H1 (cell line): ENCODE results near the gene UBTD1. TPM values are rescaled to one million over a fixed set of nuclear protein-coding genes. Genes with fewer than 3 reads are reported as not detected.

ENCODE experiments used
- polyA plus RNA-seq, 7 experiments: library from polyadenylated mRNA; depleted of rRNA in 3 of 7; stranded (reverse) in 5 of 7; unstranded in 2 of 7; fragments of >200 nt in 5 of 7; fragments of 200-250 nt in 2 of 7; gene quantifications; 1 replicate in 5 of 7; 2 replicates in 1 of 7; 4 replicates in 1 of 7; pipeline versions ENCODE4 v1.2.1 to v1.2.3, GENCODE V29; 2011 to 2013; ENCODE audit warnings: missing spikeins in 2 of 7, mixed read lengths in 2 of 7
- total RNA-seq: library from RNA; stranded (reverse); fragmentation: NEBNext Ultra II Directional; extraction: Animal tissue kit (Norgen Biotek cat#: 25700); gene quantifications from 2 replicates; pipeline ENCODE4 v1.2.1, GENCODE V29; 2021
- TF ChIP-seq, protein P1 (sequence below): fragments of 300-600 bp; sonication (generic); IDR thresholded peaks from 2 replicates; pipeline ENCODE4 v1.7.1; 2012; ENCODE audit warnings: low read length, moderate library complexity, mild to moderate bottlenecking, inconsistent platforms; ENCODE audit not compliant: insufficient replicate concordance

The UBTD1 gene
- total and polyA plus RNA-seq, 2 of the 8 experiments (the other 6 are each of a cell fraction or from before 2014, with no cell fraction given), result 22.3 to 36.2 TPM

DNA sequence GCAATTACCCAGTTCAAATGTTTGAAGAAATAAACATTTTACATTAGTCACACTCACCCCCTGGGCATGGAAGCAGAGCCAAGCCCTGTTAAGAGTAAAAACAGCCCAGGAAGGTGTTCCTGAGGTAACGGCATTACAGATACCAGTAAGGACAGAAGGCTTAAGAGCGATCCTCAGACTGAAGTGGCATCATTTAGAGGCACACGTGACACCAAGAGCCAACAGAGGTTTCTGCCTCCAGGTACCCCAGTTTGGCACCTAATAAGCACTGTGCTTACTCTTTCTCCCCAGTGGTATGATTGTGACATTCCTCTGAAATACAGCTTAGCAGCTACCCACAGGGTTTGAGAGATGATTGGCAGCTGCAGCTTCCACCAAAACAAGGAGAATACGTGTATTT is 17.7 kb upstream of the UBTD1 start (continued):
- TF ChIP-seq, protein P1, sequence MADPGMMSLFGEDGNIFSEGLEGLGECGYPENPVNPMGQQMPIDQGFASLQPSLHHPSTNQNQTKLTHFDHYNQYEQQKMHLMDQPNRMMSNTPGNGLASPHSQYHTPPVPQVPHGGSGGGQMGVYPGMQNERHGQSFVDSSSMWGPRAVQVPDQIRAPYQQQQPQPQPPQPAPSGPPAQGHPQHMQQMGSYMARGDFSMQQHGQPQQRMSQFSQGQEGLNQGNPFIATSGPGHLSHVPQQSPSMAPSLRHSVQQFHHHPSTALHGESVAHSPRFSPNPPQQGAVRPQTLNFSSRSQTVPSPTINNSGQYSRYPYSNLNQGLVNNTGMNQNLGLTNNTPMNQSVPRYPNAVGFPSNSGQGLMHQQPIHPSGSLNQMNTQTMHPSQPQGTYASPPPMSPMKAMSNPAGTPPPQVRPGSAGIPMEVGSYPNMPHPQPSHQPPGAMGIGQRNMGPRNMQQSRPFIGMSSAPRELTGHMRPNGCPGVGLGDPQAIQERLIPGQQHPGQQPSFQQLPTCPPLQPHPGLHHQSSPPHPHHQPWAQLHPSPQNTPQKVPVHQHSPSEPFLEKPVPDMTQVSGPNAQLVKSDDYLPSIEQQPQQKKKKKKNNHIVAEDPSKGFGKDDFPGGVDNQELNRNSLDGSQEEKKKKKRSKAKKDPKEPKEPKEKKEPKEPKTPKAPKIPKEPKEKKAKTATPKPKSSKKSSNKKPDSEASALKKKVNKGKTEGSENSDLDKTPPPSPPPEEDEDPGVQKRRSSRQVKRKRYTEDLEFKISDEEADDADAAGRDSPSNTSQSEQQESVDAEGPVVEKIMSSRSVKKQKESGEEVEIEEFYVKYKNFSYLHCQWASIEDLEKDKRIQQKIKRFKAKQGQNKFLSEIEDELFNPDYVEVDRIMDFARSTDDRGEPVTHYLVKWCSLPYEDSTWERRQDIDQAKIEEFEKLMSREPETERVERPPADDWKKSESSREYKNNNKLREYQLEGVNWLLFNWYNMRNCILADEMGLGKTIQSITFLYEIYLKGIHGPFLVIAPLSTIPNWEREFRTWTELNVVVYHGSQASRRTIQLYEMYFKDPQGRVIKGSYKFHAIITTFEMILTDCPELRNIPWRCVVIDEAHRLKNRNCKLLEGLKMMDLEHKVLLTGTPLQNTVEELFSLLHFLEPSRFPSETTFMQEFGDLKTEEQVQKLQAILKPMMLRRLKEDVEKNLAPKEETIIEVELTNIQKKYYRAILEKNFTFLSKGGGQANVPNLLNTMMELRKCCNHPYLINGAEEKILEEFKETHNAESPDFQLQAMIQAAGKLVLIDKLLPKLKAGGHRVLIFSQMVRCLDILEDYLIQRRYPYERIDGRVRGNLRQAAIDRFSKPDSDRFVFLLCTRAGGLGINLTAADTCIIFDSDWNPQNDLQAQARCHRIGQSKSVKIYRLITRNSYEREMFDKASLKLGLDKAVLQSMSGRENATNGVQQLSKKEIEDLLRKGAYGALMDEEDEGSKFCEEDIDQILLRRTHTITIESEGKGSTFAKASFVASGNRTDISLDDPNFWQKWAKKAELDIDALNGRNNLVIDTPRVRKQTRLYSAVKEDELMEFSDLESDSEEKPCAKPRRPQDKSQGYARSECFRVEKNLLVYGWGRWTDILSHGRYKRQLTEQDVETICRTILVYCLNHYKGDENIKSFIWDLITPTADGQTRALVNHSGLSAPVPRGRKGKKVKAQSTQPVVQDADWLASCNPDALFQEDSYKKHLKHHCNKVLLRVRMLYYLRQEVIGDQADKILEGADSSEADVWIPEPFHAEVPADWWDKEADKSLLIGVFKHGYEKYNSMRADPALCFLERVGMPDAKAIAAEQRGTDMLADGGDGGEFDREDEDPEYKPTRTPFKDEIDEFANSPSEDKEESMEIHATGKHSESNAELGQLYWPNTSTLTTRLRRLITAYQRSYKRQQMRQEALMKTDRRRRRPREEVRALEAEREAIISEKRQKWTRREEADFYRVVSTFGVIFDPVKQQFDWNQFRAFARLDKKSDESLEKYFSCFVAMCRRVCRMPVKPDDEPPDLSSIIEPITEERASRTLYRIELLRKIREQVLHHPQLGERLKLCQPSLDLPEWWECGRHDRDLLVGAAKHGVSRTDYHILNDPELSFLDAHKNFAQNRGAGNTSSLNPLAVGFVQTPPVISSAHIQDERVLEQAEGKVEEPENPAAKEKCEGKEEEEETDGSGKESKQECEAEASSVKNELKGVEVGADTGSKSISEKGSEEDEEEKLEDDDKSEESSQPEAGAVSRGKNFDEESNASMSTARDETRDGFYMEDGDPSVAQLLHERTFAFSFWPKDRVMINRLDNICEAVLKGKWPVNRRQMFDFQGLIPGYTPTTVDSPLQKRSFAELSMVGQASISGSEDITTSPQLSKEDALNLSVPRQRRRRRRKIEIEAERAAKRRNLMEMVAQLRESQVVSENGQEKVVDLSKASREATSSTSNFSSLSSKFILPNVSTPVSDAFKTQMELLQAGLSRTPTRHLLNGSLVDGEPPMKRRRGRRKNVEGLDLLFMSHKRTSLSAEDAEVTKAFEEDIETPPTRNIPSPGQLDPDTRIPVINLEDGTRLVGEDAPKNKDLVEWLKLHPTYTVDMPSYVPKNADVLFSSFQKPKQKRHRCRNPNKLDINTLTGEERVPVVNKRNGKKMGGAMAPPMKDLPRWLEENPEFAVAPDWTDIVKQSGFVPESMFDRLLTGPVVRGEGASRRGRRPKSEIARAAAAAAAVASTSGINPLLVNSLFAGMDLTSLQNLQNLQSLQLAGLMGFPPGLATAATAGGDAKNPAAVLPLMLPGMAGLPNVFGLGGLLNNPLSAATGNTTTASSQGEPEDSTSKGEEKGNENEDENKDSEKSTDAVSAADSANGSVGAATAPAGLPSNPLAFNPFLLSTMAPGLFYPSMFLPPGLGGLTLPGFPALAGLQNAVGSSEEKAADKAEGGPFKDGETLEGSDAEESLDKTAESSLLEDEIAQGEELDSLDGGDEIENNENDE, result no peak
